HCT116 (cell line): Measurements from ENCODE around the gene TNRC6C. TPM values are rescaled to one million over a fixed set of nuclear protein-coding genes. Genes with fewer than 3 reads are reported as not detected.
A peak's percentile ranks its signal among the peaks of the same experiment; 100 is the strongest.

ENCODE experiments used
- ATAC-seq: fragments of 200-7000 bp; cut with Tn5 transposase; 2 replicates; pipeline ENCODE4 v1.9.1; 2020; ENCODE audit warnings: mild to moderate bottlenecking, moderate library complexity
- BruUV-seq: library from RNA; stranded (reverse); fragments of 400-500 nt; replicated peaks from 2 replicates; lab custom pipeline; 2021; lab: Mats Ljungman, UMichigan
- CTCF ChIA-PET: fragments of 300-600 bp; sonication (Branson Sonifier 250); formaldehyde crosslinking; loops from one replicate; lab custom pipeline; 2021; ENCODE audit warnings: antibody characterized with exemption; lab: Charles Lee
- POLR2A ChIA-PET: fragments of 300-600, 350-600 bp; sonication (Branson Sonifier 250); formaldehyde crosslinking; loops from one replicate; lab custom pipeline; 2021; ENCODE audit warnings: antibody characterized with exemption; lab: Charles Lee
- RAD21 ChIA-PET, 2 experiments: fragments of 300-600 bp; sonication (Branson Sonifier 250); formaldehyde crosslinking; loops; one replicate each; lab custom pipeline; 2023; ENCODE audit warnings: low total read pairs in 2 of 2; ENCODE audit not compliant: uncharacterized antibody in 2 of 2, unreplicated experiment in 2 of 2, low non-redundant PET in 1 of 2; lab: Charles Lee
- DNase-seq: peaks from one replicate; pipeline ENCODE4 v3.0.0-alpha.2; 2010; ENCODE audit warnings: low read depth, low spot score
- H2AFZ ChIP-seq: fragments of 200-600 bp; shearing (Covaris generic), sonication (generic); 2 replicates; pipeline ENCODE4 v1.6.1; 2017; ENCODE audit warnings: low read depth, mixed run types, mixed read lengths, antibody characterized with exemption, low read length; ENCODE audit not compliant: poor library complexity, severe bottlenecking
- H3K27ac ChIP-seq: 2 replicates; pipeline ENCODE4 v1.5.1; 2012; ENCODE audit warnings: low read depth, low read length
- H3K27me3 ChIP-seq: fragments of 200-600 bp; sonication (generic); 2 replicates; pipeline ENCODE4 v1.6.1; 2016; ENCODE audit warnings: mixed run types, low read length, mixed read lengths; ENCODE audit not compliant: insufficient read depth
- H3K36me3 ChIP-seq, 2 experiments: fragments of 200-500 bp in 1 of 2; fragments of 200-600 bp in 1 of 2; sonication (Bioruptor generic) in 1 of 2; sonication (generic) in 1 of 2; 2 replicates each; pipeline versions ENCODE4 v1.5.1 to v1.6.1; 2014 to 2016; ENCODE audit warnings: low read length in 2 of 2, inconsistent platforms in 1 of 2, mixed read lengths in 1 of 2, mixed run types in 1 of 2; ENCODE audit not compliant: insufficient read depth in 2 of 2, control insufficient read depth in 1 of 2
- H3K4me1 ChIP-seq, 2 experiments: fragments of 200-600 bp in 1 of 2; sonication (generic) in 1 of 2; 2 replicates each; pipeline versions ENCODE4 v1.5.1 to v1.6.1; 2012 to 2017; ENCODE audit warnings: low read length in 2 of 2, inconsistent platforms in 1 of 2, mild to moderate bottlenecking in 1 of 2, mixed read lengths in 1 of 2, mixed run types in 1 of 2, moderate library complexity in 1 of 2; ENCODE audit not compliant: insufficient read depth in 2 of 2, control insufficient read depth in 1 of 2
- H3K4me2 ChIP-seq: fragments of 200-600 bp; sonication (generic); 2 replicates; pipeline ENCODE4 v1.6.1; 2017; ENCODE audit warnings: mixed run types, low read length, mixed read lengths
- H3K4me3 ChIP-seq, 2 experiments: fragments of 200-600 bp in 1 of 2; sonication (generic) in 1 of 2; replicated peaks in 1 of 2; 2 replicates each; pipeline ENCODE4 v1.5.1; 2011 to 2016; ENCODE audit warnings: low read length in 2 of 2, control low read depth in 1 of 2, low read depth in 1 of 2, mild to moderate bottlenecking in 1 of 2, mixed read lengths in 1 of 2, mixed run types in 1 of 2
- H3K79me2 ChIP-seq: fragments of 200-600 bp; sonication (generic); 2 replicates; pipeline ENCODE4 v1.6.1; 2017; ENCODE audit warnings: mild to moderate bottlenecking, mixed run types, low read length, moderate library complexity, mixed read lengths; ENCODE audit not compliant: insufficient read depth
- H3K9ac ChIP-seq: fragments of 200-600 bp; sonication (generic); 2 replicates; pipeline ENCODE4 v1.6.1; 2016; ENCODE audit warnings: low read length, mixed read lengths
- H3K9me2 ChIP-seq: fragments of 200-600 bp; sonication (generic), shearing (Covaris generic); 2 replicates; pipeline ENCODE4 v1.6.1; 2017; ENCODE audit warnings: mixed run types, mild to moderate bottlenecking, moderate library complexity; ENCODE audit not compliant: insufficient read depth
- H3K9me3 ChIP-seq, 2 experiments: fragments of 200-500 bp in 1 of 2; fragments of 200-600 bp in 1 of 2; sonication (Bioruptor generic) in 1 of 2; sonication (generic) in 1 of 2; 2 replicates each; pipeline ENCODE4 v1.6.1; 2014 to 2017; ENCODE audit warnings: low read length in 2 of 2, mixed read lengths in 2 of 2, inconsistent platforms in 1 of 2, low read depth in 1 of 2, mild to moderate bottlenecking in 1 of 2, mixed run types in 1 of 2, moderate library complexity in 1 of 2; ENCODE audit not compliant: control insufficient read depth in 1 of 2, insufficient read depth in 1 of 2
- H4K20me1 ChIP-seq: fragments of 200-600 bp; sonication (generic), shearing (Covaris generic); 2 replicates; pipeline ENCODE4 v1.6.1; 2017; ENCODE audit warnings: mixed run types, mild to moderate bottlenecking, moderate library complexity; ENCODE audit not compliant: insufficient read depth
- JUND ChIP-seq: IDR thresholded peaks from 2 replicates; pipeline ENCODE4 v1.6.1; 2012
- POLR2AphosphoS5 ChIP-seq: IDR thresholded peaks from 2 replicates; pipeline ENCODE4 v1.6.1; 2011; ENCODE audit warnings: mild to moderate bottlenecking, low read depth, low read length, moderate library complexity
- YY1 ChIP-seq: IDR thresholded peaks from 2 replicates; pipeline ENCODE4 v1.6.1; 2011; ENCODE audit warnings: low read length, low read depth, moderate library complexity, mild to moderate bottlenecking; ENCODE audit not compliant: insufficient replicate concordance; ENCODE audit errors: extremely low read depth
- intact Hi-C: fragments of 100-400 bp; cut with micrococcal nuclease; formaldehyde crosslinking; loops from 2 replicates; pipeline ENCODE4 v1.10.0; 2022
- total RNA-seq: library from RNA; stranded (reverse); gene quantifications from one replicate; pipeline ENCODE4 v1.2.1, GENCODE V29; 2021; ENCODE audit not compliant: unreplicated experiment
- TF ChIP-seq, protein P1 (sequence below), 3 experiments: fragments of 200-600 bp in 1 of 3; sonication (generic) in 1 of 3; IDR thresholded peaks in 2 of 3; conservative IDR thresholded peaks in 1 of 3; 2 replicates each; pipeline ENCODE4 v1.5.1; 2012 to 2017; ENCODE audit warnings: low read depth in 2 of 3, low read length in 2 of 3, antibody characterized with exemption in 1 of 3, borderline replicate concordance in 1 of 3, control low read depth in 1 of 3, mild to moderate bottlenecking in 1 of 3, mixed read lengths in 1 of 3, mixed run types in 1 of 3, moderate library complexity in 1 of 3; ENCODE audit not compliant: insufficient read depth in 1 of 3

The TNRC6C gene
- total RNA-seq, 1 experiment from 2014 or later, result 23.4 TPM

DNA sequence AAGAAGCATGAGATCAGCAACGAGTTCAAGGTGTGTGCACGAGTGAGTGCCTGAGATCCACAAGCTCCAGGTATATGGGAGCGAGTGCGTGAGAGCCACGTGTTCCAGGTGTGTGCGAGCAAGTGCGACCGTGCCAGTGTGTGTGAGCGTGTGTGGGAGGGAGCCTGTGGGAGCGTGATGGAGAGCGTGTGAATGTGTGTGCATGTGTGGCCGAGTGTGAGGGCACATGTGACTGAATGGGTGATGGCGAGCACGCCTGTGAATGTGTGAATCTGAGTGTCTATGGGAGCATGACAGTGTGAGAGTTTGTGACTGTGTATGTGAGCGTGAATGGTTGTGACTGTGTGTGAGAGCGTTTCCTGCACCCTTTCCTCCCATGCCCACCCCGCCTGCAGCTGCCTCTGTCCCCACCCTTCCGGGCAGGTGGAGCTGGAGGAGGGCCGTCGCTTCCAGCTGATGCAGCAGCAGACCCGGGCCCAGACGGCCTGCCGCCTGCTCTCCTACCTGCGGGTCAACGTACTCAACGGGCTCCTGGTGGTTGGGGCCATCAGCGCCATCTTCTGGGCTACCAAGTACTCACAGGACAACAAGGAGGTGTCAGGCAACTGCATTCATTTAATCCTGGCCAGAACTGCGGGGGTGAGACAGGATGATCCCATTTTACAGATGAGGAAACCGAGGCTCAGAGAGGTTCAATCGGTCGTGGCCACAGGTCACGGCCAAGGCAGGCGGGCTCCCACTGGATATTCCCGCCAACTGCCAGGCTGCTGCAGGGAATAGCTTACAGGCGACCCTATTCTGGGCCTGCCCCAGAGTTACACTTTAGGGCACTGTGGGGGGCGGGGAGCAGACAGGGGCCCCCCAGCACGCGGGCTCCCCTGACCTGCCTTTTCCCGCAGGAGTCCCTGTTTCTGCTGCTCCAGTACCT lies 175.7 kb downstream of the TNRC6C start:
- Histone ChIP-seq H3K27ac (no peak overlapping the region; the same call in 1 of the 2 replicates), H3K79me2 (no peaks in the 10 kb centered on the region), H3K4me1 (peaks cover 43 to 76% of the 10 kb centered on the region in 2 experiments), H3K4me3 (no peak overlapping the region), H3K9me3 (no peaks in the 10 kb centered on the region), H3K9ac (no peak overlapping the region), H4K20me1 (no peaks in the 10 kb centered on the region), H3K27me3 (no peaks in the 10 kb centered on the region), H3K4me2 (no peak overlapping the region; the same call in 1 of the 2 replicates), H2AFZ (no peak overlapping the region), H3K9me2 (no peaks in the 10 kb centered on the region), H3K36me3 (no peaks in the 10 kb centered on the region)
- TF ChIP-seq, protein P1, sequence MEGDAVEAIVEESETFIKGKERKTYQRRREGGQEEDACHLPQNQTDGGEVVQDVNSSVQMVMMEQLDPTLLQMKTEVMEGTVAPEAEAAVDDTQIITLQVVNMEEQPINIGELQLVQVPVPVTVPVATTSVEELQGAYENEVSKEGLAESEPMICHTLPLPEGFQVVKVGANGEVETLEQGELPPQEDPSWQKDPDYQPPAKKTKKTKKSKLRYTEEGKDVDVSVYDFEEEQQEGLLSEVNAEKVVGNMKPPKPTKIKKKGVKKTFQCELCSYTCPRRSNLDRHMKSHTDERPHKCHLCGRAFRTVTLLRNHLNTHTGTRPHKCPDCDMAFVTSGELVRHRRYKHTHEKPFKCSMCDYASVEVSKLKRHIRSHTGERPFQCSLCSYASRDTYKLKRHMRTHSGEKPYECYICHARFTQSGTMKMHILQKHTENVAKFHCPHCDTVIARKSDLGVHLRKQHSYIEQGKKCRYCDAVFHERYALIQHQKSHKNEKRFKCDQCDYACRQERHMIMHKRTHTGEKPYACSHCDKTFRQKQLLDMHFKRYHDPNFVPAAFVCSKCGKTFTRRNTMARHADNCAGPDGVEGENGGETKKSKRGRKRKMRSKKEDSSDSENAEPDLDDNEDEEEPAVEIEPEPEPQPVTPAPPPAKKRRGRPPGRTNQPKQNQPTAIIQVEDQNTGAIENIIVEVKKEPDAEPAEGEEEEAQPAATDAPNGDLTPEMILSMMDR (IDR thresholded peaks at IDR 0.05 in 2 of 3, conservative IDR thresholded peaks at IDR 0.05 in 1 of 3; ENCODE audit: borderline replicate concordance in 1 of 3, insufficient read depth in 1 of 3, low read depth in 2 of 3, low read length in 2 of 3), result peak in 2 of 3 experiments; percentile 76 to 81; a peak in 4 of 6 replicates
- TF ChIP-seq JUND (no peak), YY1 (peak; percentile 35), POLR2AphosphoS5 (no peak)
- DNase-seq (peak; percentile 70), ATAC-seq (peak; percentile 49)
- ChIA-PET CTCF (interaction anchor here (0.9 to 2.1 kb wide), 4 partner anchors 10 to 117 kb away, joined by 3 to 8 read pairs (median 4); no protein-coding TSS in a partner anchor), RAD21 (no interaction called here), POLR2A (interaction anchor here (1.6 kb wide), 1 partner anchor 53 kb away, joined by 5 read pairs; the partner anchor contains the start of genes AFMID and TK1)
- no TSS peak for BruUV-seq
- intact Hi-C loops, result loop anchor here (1.0 kb wide), 1 partner anchor 115 kb away; no protein-coding TSS in a partner anchor
